GM12872 (cell line): ENCODE results near the gene C4orf50.

Experiments used
- CTCF ChIP-seq: IDR thresholded peaks from 3 replicates; pipeline ENCODE4 v1.5.1; 2011; ENCODE audit warnings: low read depth, mild to moderate bottlenecking, low read length, moderate library complexity; ENCODE audit not compliant: insufficient read depth

The C4orf50 gene

GRCh38 chr4:6022607-6023288, 4.5 kb upstream of the C4orf50 start:
- no peak for TF ChIP-seq CTCF

GRCh38 chr4:6021831-6022606, 3.8 kb upstream of the C4orf50 start:
- no peak for TF ChIP-seq CTCF

- no peak for TF ChIP-seq CTCF
Observed at GRCh38 chr4:6020613-6021012, 2.4 kb upstream of the C4orf50 start.

GRCh38 chr4:6019316-6020263, 1.4 kb upstream of the C4orf50 start:
- peak; percentile 83 for TF ChIP-seq CTCF

GRCh38 chr4:6017800-6018199, 431 bp downstream of the C4orf50 start:
- TF ChIP-seq CTCF, result no peak

- TF ChIP-seq CTCF, result no peak
Observed at GRCh38 chr4:6017030-6017429, 1.2 kb downstream of the C4orf50 start.

GRCh38 chr4:6013564-6013963, 4.7 kb downstream of the C4orf50 start:
- no peak for TF ChIP-seq CTCF
